ENCODE data around the gene ALX4. TPM values are rescaled to one million over a fixed set of nuclear protein-coding genes. Genes with fewer than 3 reads are reported as not detected.

The ALX4 gene
- polyA plus RNA-seq, 1 of the 3 experiments (the other 2 are of a cell fraction), result under 0.01 TPM

- H3K79me2 ChIP-seq (ENCODE audit: insufficient read depth), result no peaks in the 10 kb centered on the region
- peaks cover 96% of the 10 kb centered on the region for H3K27me3 ChIP-seq (ENCODE audit: insufficient read depth)
- H3K9me3 ChIP-seq, result no peaks in the 10 kb centered on the region
- TF ChIP-seq FOXJ3 (CRISPR knock-in tag; IDR thresholded peaks at IDR 0.05) (no peak), FOSL2 (IDR thresholded peaks at IDR 0.05; ENCODE audit: borderline replicate concordance, low read depth) (no peak), EP300 (IDR thresholded peaks at IDR 0.05; ENCODE audit: borderline replicate concordance in 1 of 2, low read depth in 1 of 2, low read length in 1 of 2) (no peak), JUND (IDR thresholded peaks at IDR 0.05) (no peak), PBX3 (IDR thresholded peaks at IDR 0.05) (no peak), RCOR1 (IDR thresholded peaks at IDR 0.05; ENCODE audit: low read length) (no peak), GATA2 (CRISPR knock-in tag; IDR thresholded peaks at IDR 0.05) (no peak), USF2 (IDR thresholded peaks at IDR 0.05; ENCODE audit: borderline replicate concordance, low read depth, low read length) (no peak), MAX (IDR thresholded peaks at IDR 0.05; ENCODE audit: low read depth) (no peak)
- 8% methylated on average over 21 of the region's 53 CpGs for WGBS (ENCODE audit: low lambda C conversion rate)
- ChIA-PET POLR2A (no interaction called here), CTCF (interaction anchor here (1.1 to 2.3 kb wide), 4 partner anchors 10 to 297 kb away, joined by 3 to 6 read pairs (median 4); no protein-coding TSS in a partner anchor)
- H2AFZ ChIP-seq (ENCODE audit: low read depth), result no peak overlapping the region
- H3F3A ChIP-seq (replicated peaks; ENCODE audit: insufficient read depth), result no peaks in the 10 kb centered on the region
- H4K20me1 ChIP-seq (ENCODE audit: insufficient read depth), result no peaks in the 10 kb centered on the region
- no peak overlapping the region; the same call in 1 of the 2 replicates for H3K4me2 ChIP-seq
- H3K36me3 ChIP-seq (replicated peaks in 1 of 2; ENCODE audit: control insufficient read depth in 1 of 2, insufficient read depth in 2 of 2, low read length in 1 of 2), result no peaks in the 10 kb centered on the region
- peaks cover 14 to 15% of the 10 kb centered on the region in 2 experiments; a peak in 2 of 4 replicates for H3K4me1 ChIP-seq (ENCODE audit: control insufficient read depth in 1 of 2, insufficient read depth in 2 of 2, low read depth in 1 of 2, low read length in 1 of 2)
- no peak for DNase-seq
- H3K9me2 ChIP-seq, result no peaks in the 10 kb centered on the region
- no peak overlapping the region for H3K27ac ChIP-seq (ENCODE audit: low read depth in 2 of 2, low read length in 1 of 2)
- no peak overlapping the region for H3K4me3 ChIP-seq (ENCODE audit: low read depth in 2 of 2, low read length in 1 of 2)
- H3K9ac ChIP-seq, result no peak overlapping the region
Observed at GRCh38 chr11:44319552-44320288, 9.8 kb upstream of the ALX4 start.

- Histone ChIP-seq H3K4me1 (ENCODE audit: control insufficient read depth in 1 of 2, insufficient read depth in 2 of 2, low read depth in 1 of 2, low read length in 1 of 2) (peaks cover 10 to 15% of the 10 kb centered on the region in 2 experiments; a peak in 2 of 4 replicates), H3K9ac (no peak overlapping the region), H3K4me3 (ENCODE audit: low read depth in 2 of 2, low read length in 1 of 2) (no peak overlapping the region), H3K27me3 (ENCODE audit: insufficient read depth) (peaks cover 96% of the 10 kb centered on the region), H3K27ac (ENCODE audit: low read depth in 2 of 2, low read length in 1 of 2) (no peak overlapping the region), H3F3A (replicated peaks; ENCODE audit: insufficient read depth) (no peaks in the 10 kb centered on the region), H2AFZ (ENCODE audit: low read depth) (no peak overlapping the region), H3K79me2 (ENCODE audit: insufficient read depth) (no peaks in the 10 kb centered on the region), H3K36me3 (replicated peaks in 1 of 2; ENCODE audit: control insufficient read depth in 1 of 2, insufficient read depth in 2 of 2, low read length in 1 of 2) (no peaks in the 10 kb centered on the region), H3K9me2 (no peaks in the 10 kb centered on the region), H3K9me3 (no peaks in the 10 kb centered on the region), H4K20me1 (ENCODE audit: insufficient read depth) (no peaks in the 10 kb centered on the region), H3K4me2 (no peak overlapping the region)
- TF ChIP-seq EP300 (IDR thresholded peaks at IDR 0.05; ENCODE audit: borderline replicate concordance in 1 of 2, low read depth in 1 of 2, low read length in 1 of 2) (no peak), FOXM1 (IDR thresholded peaks at IDR 0.05; ENCODE audit: low read depth) (no peak), PBX3 (IDR thresholded peaks at IDR 0.05) (no peak), POLR2AphosphoS5 (IDR thresholded peaks at IDR 0.05; ENCODE audit: low read depth, low read length) (no peak), GATA2 (CRISPR knock-in tag; IDR thresholded peaks at IDR 0.05) (no peak), IRF3 (IDR thresholded peaks at IDR 0.05; ENCODE audit: low read depth, low read length) (no peak), GABPA (IDR thresholded peaks at IDR 0.05; ENCODE audit: low read depth) (no peak)
- 16% methylated on average over 13 of the region's 15 CpGs for WGBS (ENCODE audit: low lambda C conversion rate)
- DNase-seq, result no peak
- ChIA-PET CTCF (interaction anchor here (2.3 kb wide), 1 partner anchor 11 kb away, joined by 6 read pairs; no protein-coding TSS in a partner anchor), POLR2A (no interaction called here)
Observed at GRCh38 chr11:44319170-44319551, 9.2 kb upstream of the ALX4 start.

All from SK-N-SH (cell line).